HCT116 (cell line): ENCODE measurements around the gene WWOX. TPM values are rescaled to one million over a fixed set of nuclear protein-coding genes. Genes with fewer than 3 reads are reported as not detected.

Source experiments
- ATAC-seq: fragments of 200-7000 bp; cut with Tn5 transposase; 2 replicates; pipeline ENCODE4 v1.9.1; 2020; ENCODE audit warnings: mild to moderate bottlenecking, moderate library complexity
- BruUV-seq: library from RNA; stranded (reverse); fragments of 400-500 nt; replicated peaks from 2 replicates; lab custom pipeline; 2021; lab: Mats Ljungman, UMichigan
- CTCF ChIA-PET: fragments of 300-600 bp; sonication (Branson Sonifier 250); formaldehyde crosslinking; loops from one replicate; lab custom pipeline; 2021; ENCODE audit warnings: antibody characterized with exemption; lab: Charles Lee
- POLR2A ChIA-PET: fragments of 300-600, 350-600 bp; sonication (Branson Sonifier 250); formaldehyde crosslinking; loops from one replicate; lab custom pipeline; 2021; ENCODE audit warnings: antibody characterized with exemption; lab: Charles Lee
- RAD21 ChIA-PET, 2 experiments: fragments of 300-600 bp; sonication (Branson Sonifier 250); formaldehyde crosslinking; loops; one replicate each; lab custom pipeline; 2023; ENCODE audit warnings: low total read pairs in 2 of 2; ENCODE audit not compliant: uncharacterized antibody in 2 of 2, unreplicated experiment in 2 of 2, low non-redundant PET in 1 of 2; lab: Charles Lee
- DNase-seq: peaks from one replicate; pipeline ENCODE4 v3.0.0-alpha.2; 2010; ENCODE audit warnings: low read depth, low spot score
- H2AFZ ChIP-seq: fragments of 200-600 bp; shearing (Covaris generic), sonication (generic); 2 replicates; pipeline ENCODE4 v1.6.1; 2017; ENCODE audit warnings: low read depth, mixed run types, mixed read lengths, antibody characterized with exemption, low read length; ENCODE audit not compliant: poor library complexity, severe bottlenecking
- H3K27ac ChIP-seq: 2 replicates; pipeline ENCODE4 v1.5.1; 2012; ENCODE audit warnings: low read depth, low read length
- H3K27me3 ChIP-seq: fragments of 200-600 bp; sonication (generic); 2 replicates; pipeline ENCODE4 v1.6.1; 2016; ENCODE audit warnings: mixed run types, low read length, mixed read lengths; ENCODE audit not compliant: insufficient read depth
- H3K36me3 ChIP-seq, 2 experiments: fragments of 200-500 bp in 1 of 2; fragments of 200-600 bp in 1 of 2; sonication (Bioruptor generic) in 1 of 2; sonication (generic) in 1 of 2; 2 replicates each; pipeline versions ENCODE4 v1.5.1 to v1.6.1; 2014 to 2016; ENCODE audit warnings: low read length in 2 of 2, inconsistent platforms in 1 of 2, mixed read lengths in 1 of 2, mixed run types in 1 of 2; ENCODE audit not compliant: insufficient read depth in 2 of 2, control insufficient read depth in 1 of 2
- H3K4me1 ChIP-seq, 2 experiments: fragments of 200-600 bp in 1 of 2; sonication (generic) in 1 of 2; 2 replicates each; pipeline versions ENCODE4 v1.5.1 to v1.6.1; 2012 to 2017; ENCODE audit warnings: low read length in 2 of 2, inconsistent platforms in 1 of 2, mild to moderate bottlenecking in 1 of 2, mixed read lengths in 1 of 2, mixed run types in 1 of 2, moderate library complexity in 1 of 2; ENCODE audit not compliant: insufficient read depth in 2 of 2, control insufficient read depth in 1 of 2
- H3K4me2 ChIP-seq: fragments of 200-600 bp; sonication (generic); 2 replicates; pipeline ENCODE4 v1.6.1; 2017; ENCODE audit warnings: mixed run types, low read length, mixed read lengths
- H3K4me3 ChIP-seq, 2 experiments: fragments of 200-600 bp in 1 of 2; sonication (generic) in 1 of 2; replicated peaks in 1 of 2; 2 replicates each; pipeline ENCODE4 v1.5.1; 2011 to 2016; ENCODE audit warnings: low read length in 2 of 2, control low read depth in 1 of 2, low read depth in 1 of 2, mild to moderate bottlenecking in 1 of 2, mixed read lengths in 1 of 2, mixed run types in 1 of 2
- H3K79me2 ChIP-seq: fragments of 200-600 bp; sonication (generic); 2 replicates; pipeline ENCODE4 v1.6.1; 2017; ENCODE audit warnings: mild to moderate bottlenecking, mixed run types, low read length, moderate library complexity, mixed read lengths; ENCODE audit not compliant: insufficient read depth
- H3K9ac ChIP-seq: fragments of 200-600 bp; sonication (generic); 2 replicates; pipeline ENCODE4 v1.6.1; 2016; ENCODE audit warnings: low read length, mixed read lengths
- H3K9me2 ChIP-seq: fragments of 200-600 bp; sonication (generic), shearing (Covaris generic); 2 replicates; pipeline ENCODE4 v1.6.1; 2017; ENCODE audit warnings: mixed run types, mild to moderate bottlenecking, moderate library complexity; ENCODE audit not compliant: insufficient read depth
- H3K9me3 ChIP-seq, 2 experiments: fragments of 200-500 bp in 1 of 2; fragments of 200-600 bp in 1 of 2; sonication (Bioruptor generic) in 1 of 2; sonication (generic) in 1 of 2; 2 replicates each; pipeline ENCODE4 v1.6.1; 2014 to 2017; ENCODE audit warnings: low read length in 2 of 2, mixed read lengths in 2 of 2, inconsistent platforms in 1 of 2, low read depth in 1 of 2, mild to moderate bottlenecking in 1 of 2, mixed run types in 1 of 2, moderate library complexity in 1 of 2; ENCODE audit not compliant: control insufficient read depth in 1 of 2, insufficient read depth in 1 of 2
- H4K20me1 ChIP-seq: fragments of 200-600 bp; sonication (generic), shearing (Covaris generic); 2 replicates; pipeline ENCODE4 v1.6.1; 2017; ENCODE audit warnings: mixed run types, mild to moderate bottlenecking, moderate library complexity; ENCODE audit not compliant: insufficient read depth
- CBX3 ChIP-seq: IDR thresholded peaks from 2 replicates; pipeline ENCODE4 v1.6.1; 2012; ENCODE audit warnings: low read depth
- EGR1 ChIP-seq: IDR thresholded peaks from 2 replicates; pipeline ENCODE4 v1.6.1; 2012; ENCODE audit warnings: low read depth
- ELF1 ChIP-seq: IDR thresholded peaks from 2 replicates; pipeline ENCODE4 v1.6.1; 2012; ENCODE audit warnings: low read depth, borderline replicate concordance
- EZH2 ChIP-seq: fragments of 200-600 bp; sonication (generic); IDR thresholded peaks from 2 replicates; pipeline ENCODE4 v1.6.1; 2017; ENCODE audit warnings: antibody characterized with exemption, mixed run types
- EZH2phosphoT487 ChIP-seq: fragments of 200-600 bp; IDR thresholded peaks from 2 replicates; pipeline ENCODE4 v1.6.1; 2018; ENCODE audit warnings: antibody characterized with exemption, borderline replicate concordance
- FOSL1 ChIP-seq: IDR thresholded peaks from 2 replicates; pipeline ENCODE4 v1.6.1; 2012; ENCODE audit warnings: low read depth
- SIN3A ChIP-seq: IDR thresholded peaks from 2 replicates; pipeline ENCODE4 v1.6.1; 2012; ENCODE audit warnings: low read depth
- SRF ChIP-seq: IDR thresholded peaks from 2 replicates; pipeline ENCODE4 v1.6.1; 2012; ENCODE audit warnings: low read depth
- TCF7L2 ChIP-seq: IDR thresholded peaks from 2 replicates; pipeline ENCODE4 v1.7.0; 2011; ENCODE audit warnings: borderline replicate concordance, inconsistent platforms; ENCODE audit not compliant: insufficient read depth, insufficient read length; ENCODE audit errors: extremely low read depth
- YY1 ChIP-seq: IDR thresholded peaks from 2 replicates; pipeline ENCODE4 v1.6.1; 2011; ENCODE audit warnings: low read length, low read depth, moderate library complexity, mild to moderate bottlenecking; ENCODE audit not compliant: insufficient replicate concordance; ENCODE audit errors: extremely low read depth
- ZFX ChIP-seq: fragments of 450-650 bp; IDR thresholded peaks from 2 replicates; pipeline ENCODE4 v1.6.1; 2017
- ZNF274 ChIP-seq: fragments of 200-500 bp; sonication (Bioruptor generic); IDR thresholded peaks from 2 replicates; pipeline ENCODE4 v1.6.1; 2014; ENCODE audit warnings: mild to moderate bottlenecking, low read depth, low read length, inconsistent platforms
- intact Hi-C: fragments of 100-400 bp; cut with micrococcal nuclease; formaldehyde crosslinking; loops from 2 replicates; pipeline ENCODE4 v1.10.0; 2022
- total RNA-seq: library from RNA; stranded (reverse); gene quantifications from one replicate; pipeline ENCODE4 v1.2.1, GENCODE V29; 2021; ENCODE audit not compliant: unreplicated experiment
- TF ChIP-seq, protein P1 (sequence below), 3 experiments: fragments of 200-600 bp in 1 of 3; sonication (generic) in 1 of 3; IDR thresholded peaks in 2 of 3; conservative IDR thresholded peaks in 1 of 3; 2 replicates each; pipeline ENCODE4 v1.5.1; 2012 to 2017; ENCODE audit warnings: low read depth in 2 of 3, low read length in 2 of 3, antibody characterized with exemption in 1 of 3, borderline replicate concordance in 1 of 3, control low read depth in 1 of 3, mild to moderate bottlenecking in 1 of 3, mixed read lengths in 1 of 3, mixed run types in 1 of 3, moderate library complexity in 1 of 3; ENCODE audit not compliant: insufficient read depth in 1 of 3
- TF ChIP-seq, protein P2 (sequence below): IDR thresholded peaks from 2 replicates; pipeline ENCODE4 v1.6.1; 2011; ENCODE audit warnings: mild to moderate bottlenecking, low read length, moderate library complexity; ENCODE audit not compliant: insufficient replicate concordance; ENCODE audit errors: extremely low read depth

WWOX gene
- total RNA-seq, 1 experiment from 2014 or later = 13.7 TPM

DNA sequence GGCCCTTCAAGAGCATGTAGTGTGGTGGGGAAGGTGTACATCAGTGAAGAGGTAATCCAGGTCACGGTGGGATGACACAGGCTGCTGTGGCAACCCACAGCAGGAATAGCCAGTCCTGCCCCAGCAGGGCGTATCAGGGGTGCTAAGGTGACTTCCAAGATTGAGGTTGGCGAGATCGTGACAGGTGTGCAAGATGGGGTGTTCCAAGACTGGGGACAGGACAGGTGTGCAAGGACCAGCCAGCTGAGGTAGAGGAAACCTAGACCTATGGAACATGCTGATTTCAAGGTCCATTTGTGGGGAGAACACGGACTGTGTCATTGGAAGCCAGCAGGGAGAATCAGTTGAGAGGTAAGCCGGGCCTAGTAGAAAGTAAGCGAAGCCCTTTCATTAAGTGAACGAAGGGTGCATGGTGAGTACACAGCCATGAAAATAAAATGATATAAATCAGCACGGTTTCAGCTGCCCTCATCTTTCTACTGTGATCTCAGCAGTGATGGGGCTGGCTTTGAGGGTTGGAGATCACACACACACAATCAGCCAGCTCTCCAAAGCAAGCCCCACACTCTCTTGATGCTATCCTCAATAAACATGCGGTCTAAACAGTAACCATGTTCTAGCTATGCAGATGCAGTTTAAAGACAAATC lies 497.0 kb downstream of the WWOX start:
- no peak for TF ChIP-seq EGR1
- no peak for TF ChIP-seq ELF1
- no peak for TF ChIP-seq SRF
- TF ChIP-seq, protein P1, sequence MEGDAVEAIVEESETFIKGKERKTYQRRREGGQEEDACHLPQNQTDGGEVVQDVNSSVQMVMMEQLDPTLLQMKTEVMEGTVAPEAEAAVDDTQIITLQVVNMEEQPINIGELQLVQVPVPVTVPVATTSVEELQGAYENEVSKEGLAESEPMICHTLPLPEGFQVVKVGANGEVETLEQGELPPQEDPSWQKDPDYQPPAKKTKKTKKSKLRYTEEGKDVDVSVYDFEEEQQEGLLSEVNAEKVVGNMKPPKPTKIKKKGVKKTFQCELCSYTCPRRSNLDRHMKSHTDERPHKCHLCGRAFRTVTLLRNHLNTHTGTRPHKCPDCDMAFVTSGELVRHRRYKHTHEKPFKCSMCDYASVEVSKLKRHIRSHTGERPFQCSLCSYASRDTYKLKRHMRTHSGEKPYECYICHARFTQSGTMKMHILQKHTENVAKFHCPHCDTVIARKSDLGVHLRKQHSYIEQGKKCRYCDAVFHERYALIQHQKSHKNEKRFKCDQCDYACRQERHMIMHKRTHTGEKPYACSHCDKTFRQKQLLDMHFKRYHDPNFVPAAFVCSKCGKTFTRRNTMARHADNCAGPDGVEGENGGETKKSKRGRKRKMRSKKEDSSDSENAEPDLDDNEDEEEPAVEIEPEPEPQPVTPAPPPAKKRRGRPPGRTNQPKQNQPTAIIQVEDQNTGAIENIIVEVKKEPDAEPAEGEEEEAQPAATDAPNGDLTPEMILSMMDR (IDR thresholded peaks at IDR 0.05 in 2 of 3, conservative IDR thresholded peaks at IDR 0.05 in 1 of 3; ENCODE audit: borderline replicate concordance in 1 of 3, insufficient read depth in 1 of 3, low read depth in 2 of 3, low read length in 2 of 3) = no peak
- TF ChIP-seq EZH2phosphoT487 = no peak
- TF ChIP-seq YY1 = no peak
- no peak for TF ChIP-seq CBX3
- TF ChIP-seq EZH2 = no peak
- TF ChIP-seq FOSL1 = no peak
- no peak for TF ChIP-seq ZFX
- no peak for TF ChIP-seq SIN3A
- TF ChIP-seq, protein P2, sequence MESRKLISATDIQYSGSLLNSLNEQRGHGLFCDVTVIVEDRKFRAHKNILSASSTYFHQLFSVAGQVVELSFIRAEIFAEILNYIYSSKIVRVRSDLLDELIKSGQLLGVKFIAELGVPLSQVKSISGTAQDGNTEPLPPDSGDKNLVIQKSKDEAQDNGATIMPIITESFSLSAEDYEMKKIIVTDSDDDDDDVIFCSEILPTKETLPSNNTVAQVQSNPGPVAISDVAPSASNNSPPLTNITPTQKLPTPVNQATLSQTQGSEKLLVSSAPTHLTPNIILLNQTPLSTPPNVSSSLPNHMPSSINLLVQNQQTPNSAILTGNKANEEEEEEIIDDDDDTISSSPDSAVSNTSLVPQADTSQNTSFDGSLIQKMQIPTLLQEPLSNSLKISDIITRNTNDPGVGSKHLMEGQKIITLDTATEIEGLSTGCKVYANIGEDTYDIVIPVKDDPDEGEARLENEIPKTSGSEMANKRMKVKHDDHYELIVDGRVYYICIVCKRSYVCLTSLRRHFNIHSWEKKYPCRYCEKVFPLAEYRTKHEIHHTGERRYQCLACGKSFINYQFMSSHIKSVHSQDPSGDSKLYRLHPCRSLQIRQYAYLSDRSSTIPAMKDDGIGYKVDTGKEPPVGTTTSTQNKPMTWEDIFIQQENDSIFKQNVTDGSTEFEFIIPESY = no peak
- TF ChIP-seq TCF7L2 = no peak
- TF ChIP-seq ZNF274 = no peak
- ChIA-PET POLR2A (no interaction called here), CTCF (no interaction called here), RAD21 (no interaction called here)
- no peak overlapping the region for H3K4me3 ChIP-seq
- H2AFZ ChIP-seq = no peak overlapping the region
- no peaks in the 10 kb centered on the region for H3K4me1 ChIP-seq
- no peaks in the 10 kb centered on the region for H3K79me2 ChIP-seq
- H3K36me3 ChIP-seq = no peaks in the 10 kb centered on the region
- H4K20me1 ChIP-seq = no peaks in the 10 kb centered on the region
- no peak for DNase-seq
- H3K9ac ChIP-seq = no peak overlapping the region
- H3K27ac ChIP-seq = no peak overlapping the region
- intact Hi-C loops = no loop called here
- H3K27me3 ChIP-seq = no peaks in the 10 kb centered on the region
- H3K4me2 ChIP-seq = no peak overlapping the region
- H3K9me3 ChIP-seq = no peaks in the 10 kb centered on the region
- H3K9me2 ChIP-seq = no peaks in the 10 kb centered on the region
- no TSS peak for BruUV-seq
- no peak for ATAC-seq
